Endodermal cell (in vitro differentiated cells): ENCODE measurements around the gene MAN1B1. TPM values are rescaled to one million over a fixed set of nuclear protein-coding genes. Genes with fewer than 3 reads are reported as not detected.
"Not testable (repeated sequence)": the region's sequence is repeated elsewhere in the genome, so short reads cannot be mapped to it uniquely, and the experiment has no call there.

Experiments used
- DNase-seq: peaks from one replicate; pipeline ENCODE4 v3.0.0-alpha.2; 2017
- H3K27ac ChIP-seq: 2 replicates; pipeline ENCODE4 v1.5.1; 2013; ENCODE audit warnings: mild to moderate bottlenecking, low read depth, low read length, moderate library complexity
- H3K27me3 ChIP-seq: 2 replicates; pipeline ENCODE4 v1.6.1; 2013; ENCODE audit warnings: mild to moderate bottlenecking, low read length, moderate library complexity; ENCODE audit not compliant: insufficient read depth, control insufficient read depth, poor library complexity, severe bottlenecking
- H3K36me3 ChIP-seq: 2 replicates; pipeline ENCODE4 v1.7.0; 2013; ENCODE audit warnings: mild to moderate bottlenecking, low read length, moderate library complexity; ENCODE audit not compliant: control insufficient read depth, insufficient read depth
- H3K4me1 ChIP-seq: one replicate; pipeline ENCODE4 v1.7.0; 2013; ENCODE audit warnings: low read length; ENCODE audit not compliant: control insufficient read depth, insufficient read depth
- H3K4me3 ChIP-seq: 2 replicates; pipeline ENCODE4 v1.5.1; 2013; ENCODE audit warnings: mild to moderate bottlenecking, low read length, moderate library complexity
- H3K9ac ChIP-seq: 2 replicates; pipeline ENCODE4 v1.6.1; 2013; ENCODE audit warnings: mild to moderate bottlenecking, low read length, moderate library complexity; ENCODE audit not compliant: poor library complexity, severe bottlenecking; ENCODE audit errors: extremely low read depth
- H3K9me3 ChIP-seq: 2 replicates; pipeline ENCODE4 v1.6.1; 2013; ENCODE audit warnings: mild to moderate bottlenecking, low read length, moderate library complexity; ENCODE audit not compliant: control insufficient read depth
- H3K27ac Mint-ChIP-seq: 2 replicates; pipeline ENCODE4 v1.8.0; 2020; ENCODE audit warnings: mixed read lengths
- H3K27me3 Mint-ChIP-seq: 2 replicates; pipeline ENCODE4 v1.8.0; 2021; ENCODE audit warnings: mild to moderate bottlenecking, mixed read lengths; ENCODE audit not compliant: insufficient read depth
- H3K36me3 Mint-ChIP-seq: 2 replicates; pipeline ENCODE4 v1.8.0; 2020; ENCODE audit warnings: low read depth, mixed read lengths
- H3K4me1 Mint-ChIP-seq: 2 replicates; pipeline ENCODE4 v1.8.0; 2020; ENCODE audit warnings: mixed read lengths
- H3K4me3 Mint-ChIP-seq: 2 replicates; pipeline ENCODE4 v1.8.0; 2020; ENCODE audit warnings: mild to moderate bottlenecking, moderate library complexity, mixed read lengths
- H3K9me3 Mint-ChIP-seq: 2 replicates; pipeline ENCODE4 v1.8.0; 2020; ENCODE audit warnings: mild to moderate bottlenecking, mixed read lengths
- CTCF ChIP-seq: fragments of 200-600 bp; sonication (generic); conservative IDR thresholded peaks from 2 replicates; pipeline ENCODE4 v1.5.0; 2021; ENCODE audit warnings: antibody characterized with exemption, mild to moderate bottlenecking
- WGBS, 2 experiments: methylation state at CpG; one replicate each; pipeline versions ENCODE4 v1.1.5 to v1.1.7; 2013; ENCODE audit warnings: missing lambda C conversion rate in 2 of 2, mixed read lengths in 1 of 2; ENCODE audit not compliant: insufficient coverage in 1 of 2, insufficient read length in 1 of 2; 5-methylcytosine and 5-hydroxymethylcytosine counted together
- total RNA-seq, 2 donors: library from RNA; stranded (reverse); fragmentation: NEBNext Ultra II Directional in 1 of 2; extraction: Animal tissue kit (Norgen Biotek cat#: 25700) in 1 of 2; gene quantifications; 2 replicates in 1 of 2; 3 replicates in 1 of 2; pipeline ENCODE4 v1.2.1, GENCODE V29; 2021

MAN1B1 gene
- total RNA-seq, 2 donors from 2014 or later, result 62.1 to 63.5 TPM

- Mint-ChIP-seq H3K4me3 (no peak overlapping the region), H3K36me3 (peaks cover 2% of the 10 kb centered on the region), H3K4me1 (no peaks in the 10 kb centered on the region), H3K27me3 (peaks cover 2% of the 10 kb centered on the region), H3K27ac (no peak overlapping the region), H3K9me3 (no peaks in the 10 kb centered on the region)
- Histone ChIP-seq H3K4me3 (no peak overlapping the region), H3K9ac (no peak overlapping the region), H3K9me3 (no peaks in the 10 kb centered on the region), H3K4me1 (no peaks in the 10 kb centered on the region), H3K27ac (no peak overlapping the region), H3K27me3 (no peaks in the 10 kb centered on the region), H3K36me3 (no peaks in the 10 kb centered on the region)
- WGBS, 2 experiments, result 81 to 91% methylated on average over 13 to 15 of the region's 15 CpGs
- no peak for DNase-seq
- no peak for TF ChIP-seq CTCF
Measured at GRCh38 chr9:137062384-137062783, 24.4 kb upstream of the MAN1B1 start.

- H3K4me1 Mint-ChIP-seq, DNase-seq, H3K9ac ChIP-seq, H3K36me3 ChIP-seq, H3K4me3 Mint-ChIP-seq, H3K9me3 ChIP-seq, H3K36me3 Mint-ChIP-seq, H3K4me1 ChIP-seq, H3K9me3 Mint-ChIP-seq, H3K27me3 Mint-ChIP-seq, H3K4me3 ChIP-seq, H3K27me3 ChIP-seq, H3K27ac Mint-ChIP-seq, H3K27ac ChIP-seq: not testable (repeated sequence)
- WGBS, 2 experiments, result 90 to 97% methylated on average over 2 to 5 of the region's 9 CpGs
Measured at GRCh38 chr9:137062798-137063197, 24.0 kb upstream of the MAN1B1 start.

GRCh38 chr9:137063311-137064026 is 23.3 kb upstream of the MAN1B1 start:
- Histone ChIP-seq H3K4me3 (no peak overlapping the region), H3K27ac (no peak overlapping the region), H3K9me3 (no peaks in the 10 kb centered on the region), H3K4me1 (no peaks in the 10 kb centered on the region), H3K27me3 (no peaks in the 10 kb centered on the region), H3K9ac (no peak overlapping the region), H3K36me3 (no peaks in the 10 kb centered on the region)
- no peak for DNase-seq
- Mint-ChIP-seq H3K9me3 (no peaks in the 10 kb centered on the region), H3K27me3 (no peaks in the 10 kb centered on the region), H3K4me3 (no peak overlapping the region), H3K27ac (no peak overlapping the region), H3K36me3 (peaks cover 2% of the 10 kb centered on the region), H3K4me1 (peaks cover 7% of the 10 kb centered on the region)
- WGBS, 2 experiments, result 90 to 92% methylated on average over 7 to 26 of the region's 26 CpGs
- no peak for TF ChIP-seq CTCF
